B cell (primary cell): ENCODE results near the gene ZEB1. TPM values are rescaled to one million over a fixed set of nuclear protein-coding genes. Genes with fewer than 3 reads are reported as not detected.

Experiments used
- ATAC-seq: fragments of 200-7000 bp; cut with Tn5 transposase; one replicate; pipeline ENCODE4 v1.10.0; 2021; ENCODE audit warnings: low read depth, mild to moderate bottlenecking, moderate number of reproducible peaks, moderate library complexity
- CTCF ChIA-PET: fragments of 350-600 bp; sonication (Branson Sonifier 250); formaldehyde crosslinking; loops from one replicate; lab custom pipeline; 2021; ENCODE audit warnings: antibody characterized with exemption, inconsistent platforms; lab: Charles Lee
- POLR2A ChIA-PET: fragments of 350-600 bp; sonication (Branson Sonifier 250); formaldehyde crosslinking; loops from one replicate; lab custom pipeline; 2021; ENCODE audit warnings: antibody characterized with exemption; lab: Charles Lee
- DNase-seq: peaks from one replicate; pipeline ENCODE4 v3.0.0; 2013
- H2AFZ ChIP-seq: 2 replicates; pipeline ENCODE4 v1.6.1; 2012; ENCODE audit warnings: mild to moderate bottlenecking, low read depth, low read length; ENCODE audit not compliant: insufficient read depth, poor library complexity, severe bottlenecking
- H3K27ac ChIP-seq, 2 donors: 1 replicate in 1 of 2; 2 replicates in 1 of 2; pipeline ENCODE4 v1.5.1; 2012 to 2013; ENCODE audit warnings: low read length in 2 of 2, mild to moderate bottlenecking in 2 of 2, moderate library complexity in 1 of 2
- H3K27me3 ChIP-seq, 4 experiments: fragments of 200-600 bp in 1 of 4; sonication (generic) in 1 of 4; replicated peaks in 1 of 4; 1 replicate in 2 of 4; 2 replicates in 2 of 4; pipeline versions ENCODE4 v1.6.1 to v1.7.0; 2013 to 2016; ENCODE audit warnings: low read length in 3 of 4, mild to moderate bottlenecking in 2 of 4, mixed read lengths in 1 of 4, moderate library complexity in 1 of 4; ENCODE audit not compliant: insufficient read depth in 4 of 4, control insufficient read depth in 3 of 4; ENCODE audit errors: control extremely low read depth in 1 of 4
- H3K36me3 ChIP-seq, 2 experiments: replicated peaks in 1 of 2; 1 replicate in 1 of 2; 2 replicates in 1 of 2; pipeline versions ENCODE4 v1.6.1 to v1.7.1; 2013; ENCODE audit warnings: low read length in 1 of 2; ENCODE audit not compliant: insufficient read depth in 2 of 2, control insufficient read depth in 1 of 2; ENCODE audit errors: control extremely low read depth in 1 of 2, extremely low read depth in 1 of 2
- H3K4me1 ChIP-seq, 2 donors: fragments of 200-600 bp in 1 of 2; sonication (generic) in 1 of 2; 1 replicate in 1 of 2; 2 replicates in 1 of 2; pipeline versions ENCODE4 v1.5.1 to v1.6.1; 2013 to 2017; ENCODE audit warnings: low read length in 2 of 2; ENCODE audit not compliant: control insufficient read depth in 2 of 2, insufficient read depth in 2 of 2
- H3K4me2 ChIP-seq: replicated peaks from 2 replicates; pipeline ENCODE3; 2012; ENCODE audit warnings: mild to moderate bottlenecking, low read depth, low read length; ENCODE audit not compliant: poor library complexity, severe bottlenecking
- H3K4me3 ChIP-seq, 5 experiments: fragments of 200-600 bp in 1 of 5; sonication (generic) in 1 of 5; 1 replicate in 3 of 5; 2 replicates in 2 of 5; pipeline versions ENCODE4 v1.5.1 to v1.7.0; 2011 to 2016; ENCODE audit warnings: low read length in 4 of 5, mild to moderate bottlenecking in 4 of 5, low read depth in 2 of 5, control low read depth in 1 of 5, moderate library complexity in 1 of 5; ENCODE audit not compliant: insufficient read depth in 1 of 5; ENCODE audit errors: control extremely low read depth in 1 of 5, extremely low read depth in 1 of 5
- H3K79me2 ChIP-seq: fragments of 200-600 bp; sonication (generic); one replicate; pipeline ENCODE4 v1.6.0; 2016; ENCODE audit warnings: low read length; ENCODE audit not compliant: control insufficient read depth, insufficient read depth
- H3K9ac ChIP-seq: fragments of 200-600 bp; sonication (generic); 2 replicates; pipeline ENCODE4 v1.6.1; 2017; ENCODE audit warnings: mild to moderate bottlenecking, low read length, moderate library complexity
- H3K9me3 ChIP-seq, 3 donors: one replicate each; pipeline versions ENCODE4 v1.6.1 to v1.7.1; 2013; ENCODE audit warnings: low read length in 2 of 3; ENCODE audit not compliant: control insufficient read depth in 2 of 3, insufficient read depth in 1 of 3; ENCODE audit errors: control extremely low read depth in 1 of 3
- H4K20me1 ChIP-seq: 2 replicates; pipeline ENCODE4 v1.6.0; 2012; ENCODE audit warnings: mild to moderate bottlenecking, low read length; ENCODE audit not compliant: insufficient read depth, control insufficient read depth, poor library complexity, severe bottlenecking
- H3K27ac Mint-ChIP-seq: one replicate; pipeline ENCODE4 v1.8.0; 2021; ENCODE audit warnings: mixed read lengths
- H3K27me3 Mint-ChIP-seq: one replicate; pipeline ENCODE4 v1.8.0; 2021; ENCODE audit warnings: mixed read lengths
- H3K4me1 Mint-ChIP-seq: one replicate; pipeline ENCODE4 v1.8.0; 2021; ENCODE audit warnings: mixed read lengths
- H3K4me3 Mint-ChIP-seq: one replicate; pipeline ENCODE4 v1.8.0; 2021; ENCODE audit warnings: mixed read lengths
- H3K9me3 Mint-ChIP-seq: one replicate; pipeline ENCODE4 v1.8.0; 2022; ENCODE audit warnings: mixed read lengths; ENCODE audit not compliant: insufficient read depth
- CTCF ChIP-seq: fragments of 200-600 bp; IDR thresholded peaks from one replicate; pipeline ENCODE4 v1.8.0; 2022; ENCODE audit warnings: antibody characterized with exemption, mild to moderate bottlenecking
- EZH2 ChIP-seq: IDR thresholded peaks from 2 replicates; pipeline ENCODE4 v1.6.1; 2012; ENCODE audit warnings: borderline replicate concordance, low read depth, mild to moderate bottlenecking, moderate library complexity, low read length; ENCODE audit not compliant: insufficient read depth, poor library complexity, severe bottlenecking
- WGBS: methylation state at CpG from one replicate; pipeline ENCODE4 v1.1.5; 2013; ENCODE audit warnings: missing lambda C conversion rate; ENCODE audit not compliant: insufficient coverage; 5-methylcytosine and 5-hydroxymethylcytosine counted together
- intact Hi-C: fragments of 100-400 bp; cut with micrococcal nuclease; formaldehyde crosslinking; loops from one replicate; pipeline ENCODE4 v1.10.0; 2022
- polyA plus RNA-seq: library from polyadenylated mRNA; depleted of rRNA; stranded (reverse); fragments of >200 nt; gene quantifications from 2 replicates; pipeline ENCODE4 v1.2.3, GENCODE V29; 2012
- small RNA-seq: library from RNA; depleted of rRNA; stranded (forward); fragments of <200 nt; gene quantifications from one replicate; pipeline ENCODE3, GENCODE V24; 2012; ENCODE audit warnings: low replicate concordance, low read depth; ENCODE audit not compliant: insufficient read length
- total RNA-seq, 2 donors: library from RNA; stranded (reverse); fragments of 120-200 nt in 1 of 2; gene quantifications; 1 replicate in 1 of 2; 2 replicates in 1 of 2; pipeline versions ENCODE4 v1.2.3 to v1.2.4, GENCODE V29; 2013 to 2022

Gene ZEB1
- total and polyA plus RNA-seq, 2 donors (not counting 1 experiment from before 2014, with no cell fraction given) = 11.2 to 96.7 TPM

GRCh38 chr10:31578951-31579350 is 259.9 kb downstream of the ZEB1 start:
- H3K79me2 ChIP-seq = no peaks in the 10 kb centered on the region
- no peak overlapping the region for H3K4me3 ChIP-seq
- no peak overlapping the region for H3K9ac ChIP-seq
- POLR2A ChIA-PET = no interaction called here
- no peak overlapping the region for H3K4me2 ChIP-seq
- no peaks in the 10 kb centered on the region for H3K36me3 ChIP-seq
- no peak overlapping the region for H3K4me3 Mint-ChIP-seq
- no peak overlapping the region for H3K27ac Mint-ChIP-seq
- CTCF ChIA-PET = no interaction called here
- TF ChIP-seq CTCF (no peak), EZH2 (no peak)
- peaks cover 0 to 4% (median 0%) of the 10 kb centered on the region in 3 donors for H3K9me3 ChIP-seq
- peaks cover 0 to 3% (median 0%) of the 10 kb centered on the region in 4 experiments for H3K27me3 ChIP-seq
- peaks cover 7% of the 10 kb centered on the region for H3K4me1 Mint-ChIP-seq
- intact Hi-C loops = no loop called here
- 68% methylated on average over 3 of the region's 4 CpGs for WGBS
- ATAC-seq (no peak), DNase-seq (no peak)
- H3K9me3 Mint-ChIP-seq = peaks cover 8% of the 10 kb centered on the region
- no peaks in the 10 kb centered on the region for H4K20me1 ChIP-seq
- no peak overlapping the region for H3K27ac ChIP-seq
- H3K27me3 Mint-ChIP-seq = peaks cover 12% of the 10 kb centered on the region
- peaks cover 6% of the 10 kb centered on the region in 2 donors for H3K4me1 ChIP-seq
- H2AFZ ChIP-seq = no peak overlapping the region

Small RNA genes within 50 kb of the gene (small RNA-seq; reads per million reads assigned to genes)
- gene SPTLC1P1 = not detected
